HTERT RPE-1 (cell line): ENCODE results near the gene SIX2.
"Not testable (repeated sequence)": the region's sequence is repeated elsewhere in the genome, so short reads cannot be mapped to it uniquely, and the experiment has no call there.

ENCODE experiments used
- in situ Hi-C: fragments of 300-500 bp; cut with MboI; formaldehyde crosslinking; loops from 4 replicates; pipeline ENCODE4 v1.14.3; 2020; ENCODE audit warnings: low sequenced_read_pairs

The SIX2 gene

GRCh38 chr2:45009303-45009927 lies at the start of gene SIX2:
TSS of gene SIX2 (minus strand) at chr2:45009452. CDS start at chr2:45009110, 342 bp downstream.
- in situ Hi-C loops = no loop called here

- in situ Hi-C loops = no loop called here
These were observed 45.9 kb upstream of the SIX2 start for GRCh38 chr2:45055162-45055605.

- in situ Hi-C loops = no loop called here
These were observed 44.7 kb upstream of the SIX2 start for GRCh38 chr2:45053966-45054365.

- in situ Hi-C loops = no loop called here
These were observed 43.2 kb upstream of the SIX2 start for GRCh38 chr2:45052388-45052928.

- in situ Hi-C loops = no loop called here
These were observed 40.5 kb upstream of the SIX2 start for GRCh38 chr2:45049569-45050336.

GRCh38 chr2:45047301-45047700 lies 38.0 kb upstream of the SIX2 start:
- in situ Hi-C loops = no loop called here

- in situ Hi-C loops = no loop called here
These were observed 37.5 kb upstream of the SIX2 start for GRCh38 chr2:45046786-45047185.

GRCh38 chr2:45045706-45046105 lies 36.5 kb upstream of the SIX2 start:
- in situ Hi-C loops = no loop called here

GRCh38 chr2:45044916-45045315 lies 35.7 kb upstream of the SIX2 start:
- in situ Hi-C loops = no loop called here

- in situ Hi-C loops = no loop called here
These were observed 33.9 kb upstream of the SIX2 start for GRCh38 chr2:45043174-45043573.

- in situ Hi-C loops = no loop called here
These were observed 33.1 kb upstream of the SIX2 start for GRCh38 chr2:45042401-45042800.

GRCh38 chr2:45040786-45041185 lies 31.5 kb upstream of the SIX2 start:
- in situ Hi-C loops = no loop called here

GRCh38 chr2:45039804-45040203 lies 30.6 kb upstream of the SIX2 start:
- in situ Hi-C loops = not testable (repeated sequence)

GRCh38 chr2:45038861-45039260 lies 29.6 kb upstream of the SIX2 start:
- in situ Hi-C loops = not testable (repeated sequence)

GRCh38 chr2:45033302-45033701 lies 24.1 kb upstream of the SIX2 start:
- in situ Hi-C loops = no loop called here

- in situ Hi-C loops = no loop called here
These were observed 21.8 kb upstream of the SIX2 start for GRCh38 chr2:45031028-45031427.

GRCh38 chr2:45030553-45030952 lies 21.3 kb upstream of the SIX2 start:
- in situ Hi-C loops = no loop called here

- in situ Hi-C loops = no loop called here
These were observed 20.0 kb upstream of the SIX2 start for GRCh38 chr2:45029215-45029614.

GRCh38 chr2:45028276-45028675 lies 19.0 kb upstream of the SIX2 start:
- in situ Hi-C loops = no loop called here

GRCh38 chr2:45026924-45027450 lies 17.7 kb upstream of the SIX2 start:
- in situ Hi-C loops = no loop called here

GRCh38 chr2:45024600-45025291 lies 15.5 kb upstream of the SIX2 start:
- in situ Hi-C loops = no loop called here
